Erythroblast (primary cell): Measurements from ENCODE around the gene FZD10.

Experiments used
- GATA1 ChIP-seq: IDR thresholded peaks from 2 replicates; pipeline ENCODE4 v1.6.1; 2011; ENCODE audit warnings: low read depth, mild to moderate bottlenecking, control low read depth, low read length, moderate library complexity
- POLR2A ChIP-seq: IDR thresholded peaks from 2 replicates; pipeline ENCODE4 v1.6.1; 2011; ENCODE audit warnings: mild to moderate bottlenecking, low read length

DNA sequence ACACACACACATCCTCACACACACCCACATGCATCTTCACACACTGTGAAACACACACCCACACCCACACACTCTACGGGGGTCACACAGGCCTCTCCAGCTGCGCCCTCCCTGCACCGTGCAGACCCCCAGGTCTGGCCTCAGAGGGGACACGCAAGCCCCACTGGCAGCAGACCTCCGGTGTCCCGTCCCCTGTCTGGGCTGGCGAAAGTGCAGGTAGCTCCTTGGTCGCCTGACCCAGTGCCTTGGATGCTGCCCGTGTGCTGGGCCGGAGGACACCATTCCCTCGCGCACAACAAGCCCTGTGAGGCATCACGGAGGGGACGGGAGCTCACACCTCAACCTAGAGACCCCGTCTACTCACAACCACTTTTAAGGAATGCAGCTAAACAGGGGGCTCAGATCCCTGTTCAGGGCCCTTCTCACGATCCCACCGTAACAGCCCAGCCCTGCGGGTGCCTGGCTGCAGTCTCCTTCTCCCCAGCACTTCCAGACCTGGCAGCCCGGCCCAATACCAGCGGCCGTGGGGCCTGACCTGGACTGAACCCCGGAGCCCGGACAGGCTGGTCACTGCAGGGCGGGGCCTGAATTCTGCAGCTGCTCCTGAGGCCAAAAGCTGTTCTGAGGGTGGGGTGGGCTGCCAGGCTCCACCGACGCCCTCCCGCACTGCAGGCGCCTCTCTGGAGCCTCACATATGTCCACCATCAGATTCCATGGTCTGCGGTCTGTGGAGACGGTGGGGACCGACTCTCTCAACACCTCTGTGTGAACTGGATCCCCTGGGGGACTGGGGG lies 42.1 kb upstream of the FZD10 start:
- TF ChIP-seq POLR2A (no peak), GATA1 (no peak)
